Thyroid gland (tissue), 4 donors: ENCODE measurements around the gene GNG4. TPM values are rescaled to one million over a fixed set of nuclear protein-coding genes. Genes with fewer than 3 reads are reported as not detected.

Experiments used
- DNase-seq, 2 donors: peaks; one replicate each; pipeline ENCODE4 v3.0.0-alpha.2; 2019
- H3K27ac ChIP-seq, 3 donors: fragments of 200-600 bp; sonication (generic); 1 replicate in 2 of 3; 2 replicates in 1 of 3; pipeline ENCODE4 v1.5.1; 2016 to 2019; ENCODE audit warnings: mild to moderate bottlenecking in 1 of 3, moderate library complexity in 1 of 3
- H3K27me3 ChIP-seq: fragments of 200-600 bp; sonication (generic); one replicate; pipeline ENCODE4 v1.5.1; 2019
- H3K36me3 ChIP-seq, 2 donors: fragments of 200-600 bp; sonication (generic); one replicate each; pipeline ENCODE4 v1.5.1; 2016 to 2019
- H3K4me1 ChIP-seq, 2 donors: fragments of 200-600 bp; sonication (generic); one replicate each; pipeline ENCODE4 v1.5.1; 2017 to 2019
- H3K4me3 ChIP-seq, 3 donors: fragments of 200-600 bp; sonication (generic); replicated peaks in 1 of 3; 1 replicate in 2 of 3; 2 replicates in 1 of 3; pipeline ENCODE4 v1.5.1; 2016; ENCODE audit warnings: mild to moderate bottlenecking in 1 of 3
- H3K9me3 ChIP-seq: fragments of 200-600 bp; sonication (generic); one replicate; pipeline ENCODE4 v1.5.1; 2017
- CTCF ChIP-seq, 6 experiments: fragments of 200-600 bp in 3 of 6; fragments of 450-650 bp in 3 of 6; sonication (generic) in 3 of 6; IDR thresholded peaks; one replicate each; pipeline ENCODE4 v1.5.1; 2016 to 2019; ENCODE audit warnings: antibody characterized with exemption in 6 of 6, mild to moderate bottlenecking in 2 of 6, inconsistent platforms in 1 of 6, moderate library complexity in 1 of 6
- POLR2A ChIP-seq, 2 donors: fragments of 450-650 bp; IDR thresholded peaks; one replicate each; pipeline ENCODE4 v1.6.1; 2017; ENCODE audit warnings: antibody characterized with exemption in 2 of 2, mild to moderate bottlenecking in 2 of 2, moderate library complexity in 1 of 2
- WGBS, 2 donors: methylation state at CpG; one replicate each; pipeline ENCODE4 v1.1.5; 2017; 5-methylcytosine and 5-hydroxymethylcytosine counted together
- intact Hi-C: fragments of 100-400 bp; cut with DNase I; formaldehyde crosslinking; loops from one replicate; pipeline ENCODE4 v1.15.1; 2023
- total RNA-seq, 4 donors: library from RNA; depleted of rRNA; stranded (reverse); fragments of >200 nt; gene quantifications; one replicate each; pipeline ENCODE4 v1.2.3, GENCODE V29; 2016

Gene GNG4
- total RNA-seq, 4 donors from 2014 or later: under 0.01 to 3.0 (median 0.13) TPM; not detected in 1

- no peak for DNase-seq
- no peaks in the 10 kb centered on the region for H3K4me1 ChIP-seq
- intact Hi-C loops: no loop called here
- H3K9me3 ChIP-seq: no peaks in the 10 kb centered on the region
- no peak overlapping the region for H3K27ac ChIP-seq
- TF ChIP-seq POLR2A (IDR thresholded peaks at IDR 0.05) (no peak), CTCF (IDR thresholded peaks at IDR 0.05) (no peak)
- H3K4me3 ChIP-seq: no peak overlapping the region
- H3K36me3 ChIP-seq: no peaks in the 10 kb centered on the region
- H3K27me3 ChIP-seq: no peaks in the 10 kb centered on the region
- 83 to 92% methylated on average over 6 of the region's 6 CpGs for WGBS, 2 donors
These were observed 90.9 kb downstream of the GNG4 start for GRCh38 chr1:235558621-235559169.

- WGBS, 2 donors: 88 to 90% methylated on average over 8 of the region's 8 CpGs
- H3K9me3 ChIP-seq: no peaks in the 10 kb centered on the region
- TF ChIP-seq CTCF (IDR thresholded peaks at IDR 0.05): no peak
- TF ChIP-seq POLR2A (IDR thresholded peaks at IDR 0.05): no peak
- no peak overlapping the region for H3K4me3 ChIP-seq
- no peaks in the 10 kb centered on the region for H3K27me3 ChIP-seq
- DNase-seq: no peak
- no peaks in the 10 kb centered on the region for H3K36me3 ChIP-seq
- H3K27ac ChIP-seq: no peak overlapping the region
- peaks cover 0 to 5% of the 10 kb centered on the region in 2 donors for H3K4me1 ChIP-seq
- intact Hi-C loops: no loop called here
These were observed 92.1 kb downstream of the GNG4 start for GRCh38 chr1:235557495-235557894.

GRCh38 chr1:235556807-235557206 is 92.8 kb downstream of the GNG4 start:
- intact Hi-C loops: no loop called here
- no peak overlapping the region for H3K4me3 ChIP-seq
- TF ChIP-seq POLR2A (IDR thresholded peaks at IDR 0.05): no peak
- no peak for TF ChIP-seq CTCF (IDR thresholded peaks at IDR 0.05)
- no peak for DNase-seq
- H3K36me3 ChIP-seq: no peaks in the 10 kb centered on the region
- no peak overlapping the region for H3K27ac ChIP-seq
- peaks cover 0 to 5% of the 10 kb centered on the region in 2 donors for H3K4me1 ChIP-seq
- H3K27me3 ChIP-seq: no peaks in the 10 kb centered on the region
- 93 to 96% methylated on average over 10 to 11 of the region's 11 CpGs for WGBS, 2 donors
- H3K9me3 ChIP-seq: no peaks in the 10 kb centered on the region

GRCh38 chr1:235553112-235553551 is 96.5 kb downstream of the GNG4 start:
- TF ChIP-seq POLR2A (IDR thresholded peaks at IDR 0.05) (no peak), CTCF (IDR thresholded peaks at IDR 0.05) (no peak)
- peak in 1 of 2 donors; percentile 20 for DNase-seq
- H3K36me3 ChIP-seq: no peaks in the 10 kb centered on the region
- no peaks in the 10 kb centered on the region for H3K27me3 ChIP-seq
- intact Hi-C loops: no loop called here
- H3K4me3 ChIP-seq: no peak overlapping the region
- no peak overlapping the region for H3K27ac ChIP-seq
- H3K9me3 ChIP-seq: no peaks in the 10 kb centered on the region
- WGBS, 2 donors: 93 to 95% methylated on average over 5 of the region's 5 CpGs
- peaks cover 0 to 5% of the 10 kb centered on the region in 2 donors for H3K4me1 ChIP-seq

GRCh38 chr1:235552146-235552716 is 97.4 kb downstream of the GNG4 start:
- 64 to 67% methylated on average over 9 to 10 of the region's 10 CpGs for WGBS, 2 donors
- H3K27me3 ChIP-seq: no peaks in the 10 kb centered on the region
- TF ChIP-seq POLR2A (IDR thresholded peaks at IDR 0.05) (no peak), CTCF (IDR thresholded peaks at IDR 0.05) (peak in 2 of 6 experiments; percentile 7 to 17)
- peaks cover 0 to 5% of the 10 kb centered on the region in 2 donors for H3K4me1 ChIP-seq
- no peaks in the 10 kb centered on the region for H3K9me3 ChIP-seq
- H3K36me3 ChIP-seq: no peaks in the 10 kb centered on the region
- H3K4me3 ChIP-seq: no peak overlapping the region
- intact Hi-C loops: no loop called here
- peak; percentile 91 to 94 for DNase-seq
- no peak overlapping the region for H3K27ac ChIP-seq
